Endothelial cell of umbilical vein (primary cell): ENCODE results near the gene RAB6B. TPM values are rescaled to one million over a fixed set of nuclear protein-coding genes. Genes with fewer than 3 reads are reported as not detected.

Experiments used
- BruUV-seq: library from RNA; stranded (reverse); fragments of 400-500 nt; replicated peaks from 2 replicates; lab custom pipeline; 2021; lab: Mats Ljungman, UMichigan
- CTCF ChIA-PET: fragments of 300-600, 350-600 bp; sonication (Branson Sonifier 250); formaldehyde crosslinking; loops from one replicate; lab custom pipeline; 2021; ENCODE audit warnings: antibody characterized with exemption, inconsistent platforms; lab: Charles Lee
- POLR2A ChIA-PET: fragments of 300-600, 350-600 bp; sonication (Branson Sonifier 250); formaldehyde crosslinking; loops from one replicate; lab custom pipeline; 2021; ENCODE audit warnings: antibody characterized with exemption, inconsistent platforms; lab: Charles Lee
- DNase-seq: peaks from one replicate; pipeline ENCODE4 v3.0.0-alpha.2; 2011; ENCODE audit warnings: low read depth, low spot score
- FAIRE-seq: peaks from 2 replicates; lab custom pipeline; 2011; peaks lifted over from hg19 to GRCh38; lab: Jason Lieb, UNC
- H2AFZ ChIP-seq: 2 replicates; pipeline ENCODE4 v1.6.0; 2012; ENCODE audit warnings: low read depth, low read length, control low read depth, inconsistent platforms
- H3K27ac ChIP-seq: 2 replicates; pipeline ENCODE4 v1.5.1; 2011; ENCODE audit warnings: low read depth, mild to moderate bottlenecking, control low read depth, low read length, moderate library complexity; ENCODE audit not compliant: insufficient read depth
- H3K27me3 ChIP-seq, 2 experiments: 2 replicates each; pipeline versions ENCODE4 v1.6.0 to v1.6.1; 2011; ENCODE audit warnings: low read length in 2 of 2, mixed read lengths in 1 of 2; ENCODE audit not compliant: control insufficient read depth in 2 of 2, insufficient read depth in 2 of 2
- H3K36me3 ChIP-seq, 2 experiments: 2 replicates in 1 of 2; 3 replicates in 1 of 2; pipeline ENCODE4 v1.5.1; 2011; ENCODE audit warnings: low read length in 2 of 2, mild to moderate bottlenecking in 1 of 2, moderate library complexity in 1 of 2; ENCODE audit not compliant: control insufficient read depth in 2 of 2, insufficient read depth in 2 of 2; ENCODE audit errors: extremely low read depth in 1 of 2
- H3K4me1 ChIP-seq: 3 replicates; pipeline ENCODE4 v1.5.1; 2011; ENCODE audit warnings: mild to moderate bottlenecking, low read length; ENCODE audit not compliant: control insufficient read depth, insufficient read depth; ENCODE audit errors: extremely low read depth
- H3K4me2 ChIP-seq: 2 replicates; pipeline ENCODE4 v1.6.1; 2011; ENCODE audit warnings: low read length, control low read depth, mixed read lengths; ENCODE audit not compliant: insufficient read depth
- H3K4me3 ChIP-seq, 3 experiments: fragments of 200-600 bp in 1 of 3; sonication (generic), shearing (Covaris generic) in 1 of 3; replicated peaks in 1 of 3; 2 replicates each; pipeline ENCODE4 v1.5.1; 2011 to 2016; ENCODE audit warnings: control low read depth in 3 of 3, low read length in 3 of 3, mild to moderate bottlenecking in 2 of 3, inconsistent platforms in 1 of 3, low read depth in 1 of 3, moderate library complexity in 1 of 3; ENCODE audit not compliant: insufficient read depth in 1 of 3
- H3K79me2 ChIP-seq: 2 replicates; pipeline ENCODE4 v1.6.0; 2012; ENCODE audit warnings: low read length, inconsistent platforms; ENCODE audit not compliant: control insufficient read depth, insufficient read depth
- H3K9ac ChIP-seq: replicated peaks from 2 replicates; pipeline ENCODE3; 2011; ENCODE audit warnings: low read length, control low read depth; ENCODE audit not compliant: insufficient read depth; ENCODE audit errors: extremely low read depth
- H3K9me1 ChIP-seq: replicated peaks from 3 replicates; pipeline ENCODE4 v1.6.0; 2011; ENCODE audit warnings: mild to moderate bottlenecking, low read length; ENCODE audit not compliant: control insufficient read depth, insufficient read depth; ENCODE audit errors: extremely low read depth
- H3K9me3 ChIP-seq: replicated peaks from 2 replicates; pipeline ENCODE4 v1.5.1; 2012; ENCODE audit warnings: low read length, inconsistent platforms; ENCODE audit not compliant: control insufficient read depth, insufficient read depth
- H4K20me1 ChIP-seq: replicated peaks from 2 replicates; pipeline ENCODE3; 2011; ENCODE audit warnings: mild to moderate bottlenecking, low read length; ENCODE audit not compliant: control insufficient read depth, insufficient read depth; ENCODE audit errors: extremely low read depth
- EZH2 ChIP-seq: IDR thresholded peaks from 2 replicates; pipeline ENCODE4 v1.6.1; 2012; ENCODE audit warnings: borderline replicate concordance, low read depth, mild to moderate bottlenecking, moderate library complexity, low read length, inconsistent platforms; ENCODE audit not compliant: severe bottlenecking
- FOS ChIP-seq: IDR thresholded peaks from 2 replicates; pipeline ENCODE4 v1.6.1; 2011; ENCODE audit warnings: mild to moderate bottlenecking, low read length, moderate library complexity, borderline replicate concordance; ENCODE audit not compliant: insufficient read depth
- GATA2 ChIP-seq: IDR thresholded peaks from 2 replicates; pipeline ENCODE4 v1.7.0; 2011; ENCODE audit warnings: low read depth, mild to moderate bottlenecking, moderate library complexity, mixed read lengths, low read length; ENCODE audit not compliant: insufficient read length, insufficient read depth
- JUN ChIP-seq: IDR thresholded peaks from 2 replicates; pipeline ENCODE4 v1.6.1; 2011; ENCODE audit warnings: borderline replicate concordance, low read depth; ENCODE audit not compliant: insufficient read length, insufficient read depth
- MYC ChIP-seq: IDR thresholded peaks from one replicate; pipeline ENCODE4 v1.6.1; 2011; ENCODE audit warnings: mild to moderate bottlenecking, low read depth, low read length
- POLR2A ChIP-seq: IDR thresholded peaks from 2 replicates; pipeline ENCODE4 v1.6.1; 2012; ENCODE audit warnings: low read depth, mild to moderate bottlenecking, control low read depth, low read length
- POLR2AphosphoS5 ChIP-seq: IDR thresholded peaks from 2 replicates; pipeline ENCODE4 v1.6.1; 2012; ENCODE audit warnings: low read depth, mild to moderate bottlenecking, control low read depth, low read length, moderate library complexity; ENCODE audit not compliant: insufficient read depth
- dilution Hi-C: fragments of 300-500 bp; cut with MboI; formaldehyde crosslinking; loops from one replicate; pipeline ENCODE4 v1.15.0; 2019; ENCODE audit warnings: low sequenced_read_pairs; ENCODE audit not compliant: extremely low pct_ligation_motif_present
- intact Hi-C: fragments of 100-400 bp; cut with micrococcal nuclease; formaldehyde crosslinking; loops from one replicate; pipeline ENCODE4 v1.10.0; 2022
- polyA plus RNA-seq, 4 experiments: library from polyadenylated mRNA; depleted of rRNA in 3 of 4; stranded (reverse) in 3 of 4; unstranded in 1 of 4; fragments of >200 nt; gene quantifications; 2 replicates each; pipeline versions ENCODE4 v1.2.1 to v1.2.3, GENCODE V29; 2011 to 2012; ENCODE audit warnings: missing spikeins in 1 of 4
- total RNA-seq: library from RNA; stranded (reverse); gene quantifications from 2 replicates; pipeline ENCODE4 v1.2.3, GENCODE V29; 2021
- TF ChIP-seq, protein P1 (sequence below), 2 donors: IDR thresholded peaks; 1 replicate in 1 of 2; 2 replicates in 1 of 2; pipeline ENCODE4 v1.5.1; 2011; ENCODE audit warnings: low read length in 2 of 2, mild to moderate bottlenecking in 2 of 2, moderate library complexity in 2 of 2, control low read depth in 1 of 2, inconsistent platforms in 1 of 2, low read depth in 1 of 2; ENCODE audit not compliant: insufficient read depth in 1 of 2; ENCODE audit errors: extremely low read depth in 1 of 2
- TF ChIP-seq, protein P2 (sequence below): IDR thresholded peaks from 2 replicates; pipeline ENCODE4 v1.6.1; 2011; ENCODE audit not compliant: insufficient read depth, insufficient read length

Gene RAB6B
- total and polyA plus RNA-seq, 2 donors (not counting 3 experiments of a cell fraction or from before 2014, with no cell fraction given) = 1.7 to 6.7 TPM

DNA sequence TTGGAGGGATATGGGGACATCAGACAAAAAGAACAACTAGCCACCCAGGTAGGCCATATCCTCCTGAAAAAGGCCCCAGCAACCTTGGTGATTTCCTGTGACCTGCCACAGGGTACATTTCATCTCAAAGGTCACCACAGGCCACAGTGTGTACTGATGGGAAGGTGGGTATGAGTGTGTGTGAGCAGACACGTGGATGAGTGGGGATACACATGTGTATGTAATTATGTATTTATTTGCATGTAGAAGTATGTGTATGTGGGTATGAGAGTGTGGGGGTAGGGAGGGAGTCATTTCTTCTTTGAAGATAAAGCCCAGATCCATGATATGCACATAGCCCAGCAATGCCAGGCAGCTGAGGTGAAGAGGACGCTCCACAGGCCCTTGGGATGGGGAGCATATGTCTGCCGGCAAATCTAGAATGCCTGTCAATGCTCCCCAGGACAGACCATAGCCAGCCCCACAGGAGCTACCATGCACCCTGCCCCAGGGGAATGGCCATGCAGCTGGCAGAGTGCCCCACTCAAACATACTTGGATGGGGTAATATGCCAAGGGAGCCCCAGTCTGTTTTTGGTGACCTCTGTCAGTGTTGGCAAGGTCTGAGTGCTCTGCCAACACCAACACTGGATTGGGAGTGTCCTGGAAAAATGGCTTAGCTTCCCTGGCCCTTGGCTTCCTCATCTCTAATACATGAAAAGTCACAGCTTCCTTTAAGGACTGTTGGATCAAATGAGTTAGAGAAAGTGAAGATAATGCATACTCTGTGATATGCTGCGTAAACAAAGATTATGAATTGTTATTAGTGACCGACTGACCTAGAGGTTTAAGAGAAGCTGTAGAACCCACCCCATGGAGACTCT, 42.4 kb downstream of the RAB6B start:
- FAIRE-seq (peak; percentile 12), DNase-seq (no peak)
- H3K4me3 ChIP-seq = no peak overlapping the region
- ChIA-PET POLR2A (no interaction called here), CTCF (interaction anchor here (2.2 to 2.5 kb wide), 2 partner anchors 11 to 14 kb away, joined by 6 to 13 read pairs; no protein-coding TSS in a partner anchor)
- no peaks in the 10 kb centered on the region for H4K20me1 ChIP-seq
- H3K9me1 ChIP-seq = no peaks in the 10 kb centered on the region
- no peak overlapping the region for H3K4me2 ChIP-seq
- H3K4me1 ChIP-seq = no peaks in the 10 kb centered on the region
- dilution Hi-C loops = no loop called here
- no peak overlapping the region for H3K27ac ChIP-seq
- H3K9me3 ChIP-seq = no peaks in the 10 kb centered on the region
- H3K36me3 ChIP-seq = no peaks in the 10 kb centered on the region
- intact Hi-C loops = no loop called here
- H2AFZ ChIP-seq = no peak overlapping the region
- no TSS peak for BruUV-seq
- no peaks in the 10 kb centered on the region for H3K27me3 ChIP-seq
- no peak for TF ChIP-seq POLR2AphosphoS5
- TF ChIP-seq, protein P1, sequence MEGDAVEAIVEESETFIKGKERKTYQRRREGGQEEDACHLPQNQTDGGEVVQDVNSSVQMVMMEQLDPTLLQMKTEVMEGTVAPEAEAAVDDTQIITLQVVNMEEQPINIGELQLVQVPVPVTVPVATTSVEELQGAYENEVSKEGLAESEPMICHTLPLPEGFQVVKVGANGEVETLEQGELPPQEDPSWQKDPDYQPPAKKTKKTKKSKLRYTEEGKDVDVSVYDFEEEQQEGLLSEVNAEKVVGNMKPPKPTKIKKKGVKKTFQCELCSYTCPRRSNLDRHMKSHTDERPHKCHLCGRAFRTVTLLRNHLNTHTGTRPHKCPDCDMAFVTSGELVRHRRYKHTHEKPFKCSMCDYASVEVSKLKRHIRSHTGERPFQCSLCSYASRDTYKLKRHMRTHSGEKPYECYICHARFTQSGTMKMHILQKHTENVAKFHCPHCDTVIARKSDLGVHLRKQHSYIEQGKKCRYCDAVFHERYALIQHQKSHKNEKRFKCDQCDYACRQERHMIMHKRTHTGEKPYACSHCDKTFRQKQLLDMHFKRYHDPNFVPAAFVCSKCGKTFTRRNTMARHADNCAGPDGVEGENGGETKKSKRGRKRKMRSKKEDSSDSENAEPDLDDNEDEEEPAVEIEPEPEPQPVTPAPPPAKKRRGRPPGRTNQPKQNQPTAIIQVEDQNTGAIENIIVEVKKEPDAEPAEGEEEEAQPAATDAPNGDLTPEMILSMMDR (IDR thresholded peaks at IDR 0.05; ENCODE audit: extremely low read depth in 1 of 2, insufficient read depth in 1 of 2, low read depth in 1 of 2, low read length in 2 of 2) = no peak
- no peak for TF ChIP-seq MYC
- TF ChIP-seq, protein P2, sequence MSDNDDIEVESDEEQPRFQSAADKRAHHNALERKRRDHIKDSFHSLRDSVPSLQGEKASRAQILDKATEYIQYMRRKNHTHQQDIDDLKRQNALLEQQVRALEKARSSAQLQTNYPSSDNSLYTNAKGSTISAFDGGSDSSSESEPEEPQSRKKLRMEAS = no peak
- no peak for TF ChIP-seq GATA2
- TF ChIP-seq POLR2A = no peak
- no peak for TF ChIP-seq FOS
- no peak for TF ChIP-seq EZH2
- no peak for TF ChIP-seq JUN
- H3K79me2 ChIP-seq = no peaks in the 10 kb centered on the region
- no peak overlapping the region for H3K9ac ChIP-seq
